GM21576 (cell line): ENCODE measurements around the gene KISS1R.

Experiments
- ATAC-seq: cut with Tn5 transposase; IDR thresholded peaks from one replicate; pipeline ENCODE4 v1.9.1; 2021; ENCODE audit warnings: mild to moderate bottlenecking, moderate library complexity; ENCODE audit not compliant: unreplicated experiment

Gene KISS1R

GRCh38 chr19:966485-967088, 49.5 kb downstream of the KISS1R start:
- no peak for ATAC-seq
